Mononuclear cell (primary cell): ENCODE measurements around the gene CALHM5. TPM values are rescaled to one million over a fixed set of nuclear protein-coding genes. Genes with fewer than 3 reads are reported as not detected.

Source experiments
- H3K27me3 ChIP-seq: 2 replicates; pipeline ENCODE4 v1.6.0; 2011; ENCODE audit warnings: low read length, control low read depth; ENCODE audit not compliant: insufficient read depth
- H3K4me1 ChIP-seq: 2 replicates; pipeline ENCODE4 v1.5.1; 2011; ENCODE audit warnings: mild to moderate bottlenecking, low read length, control low read depth; ENCODE audit not compliant: insufficient read depth
- H3K4me3 ChIP-seq: 2 replicates; pipeline ENCODE4 v1.5.1; 2011; ENCODE audit warnings: mild to moderate bottlenecking, low read length, moderate library complexity
- H3K9me3 ChIP-seq: 2 replicates; pipeline ENCODE4 v1.5.1; 2011; ENCODE audit warnings: low read depth, mild to moderate bottlenecking, control low read depth, low read length
- total RNA-seq: library from RNA; depleted of rRNA; stranded (reverse); fragments of >200 nt; gene quantifications from one replicate; pipeline ENCODE4 v1.2.3, GENCODE V29; 2012

CALHM5 gene
- total RNA-seq, 1 donor: 0.42 TPM

GRCh38 chr6:116524236-116524635, 12.8 kb downstream of the CALHM5 start:
- H3K9me3 ChIP-seq: no peaks in the 10 kb centered on the region
- no peaks in the 10 kb centered on the region for H3K4me1 ChIP-seq
- no peak overlapping the region for H3K4me3 ChIP-seq
- H3K27me3 ChIP-seq: no peaks in the 10 kb centered on the region

GRCh38 chr6:116528133-116528532, 16.7 kb downstream of the CALHM5 start:
- H3K4me3 ChIP-seq: no peak overlapping the region
- H3K4me1 ChIP-seq: no peaks in the 10 kb centered on the region

GRCh38 chr6:116528780-116529179, 17.3 kb downstream of the CALHM5 start:
- Histone ChIP-seq H3K4me1 (no peaks in the 10 kb centered on the region), H3K27me3 (no peaks in the 10 kb centered on the region), H3K9me3 (no peaks in the 10 kb centered on the region), H3K4me3 (no peak overlapping the region)

More at GRCh38 chr6:116528133-116528532, 16.7 kb downstream of the CALHM5 start:
- no peaks in the 10 kb centered on the region for H3K9me3 ChIP-seq
- no peaks in the 10 kb centered on the region for H3K27me3 ChIP-seq

- Histone ChIP-seq H3K27me3 (no peaks in the 10 kb centered on the region), H3K4me1 (no peaks in the 10 kb centered on the region), H3K4me3 (no peak overlapping the region), H3K9me3 (no peaks in the 10 kb centered on the region)
Observed at GRCh38 chr6:116529466-116530290, 18.2 kb downstream of the CALHM5 start.

GRCh38 chr6:116530436-116530835, 19.0 kb downstream of the CALHM5 start:
- no peaks in the 10 kb centered on the region for H3K27me3 ChIP-seq
- H3K4me1 ChIP-seq: no peaks in the 10 kb centered on the region
- no peaks in the 10 kb centered on the region for H3K9me3 ChIP-seq
- H3K4me3 ChIP-seq: no peak overlapping the region

GRCh38 chr6:116531675-116532570, 20.5 kb downstream of the CALHM5 start:
- Histone ChIP-seq H3K4me1 (no peaks in the 10 kb centered on the region), H3K27me3 (no peaks in the 10 kb centered on the region), H3K4me3 (no peak overlapping the region), H3K9me3 (no peaks in the 10 kb centered on the region)

- Histone ChIP-seq H3K27me3 (no peaks in the 10 kb centered on the region), H3K4me3 (no peak overlapping the region), H3K4me1 (no peaks in the 10 kb centered on the region), H3K9me3 (no peaks in the 10 kb centered on the region)
Observed at GRCh38 chr6:116533233-116533957, 22.0 kb downstream of the CALHM5 start.

GRCh38 chr6:116535109-116535508, 23.7 kb downstream of the CALHM5 start:
- H3K4me3 ChIP-seq: no peak overlapping the region
- no peaks in the 10 kb centered on the region for H3K4me1 ChIP-seq

GRCh38 chr6:116536216-116536621, 24.8 kb downstream of the CALHM5 start:
- H3K27me3 ChIP-seq: no peaks in the 10 kb centered on the region
- H3K9me3 ChIP-seq: no peaks in the 10 kb centered on the region
- H3K4me1 ChIP-seq: no peaks in the 10 kb centered on the region
- H3K4me3 ChIP-seq: no peak overlapping the region

More at GRCh38 chr6:116535109-116535508, 23.7 kb downstream of the CALHM5 start:
- Histone ChIP-seq H3K9me3 (no peaks in the 10 kb centered on the region), H3K27me3 (no peaks in the 10 kb centered on the region)

- H3K27me3 ChIP-seq: peaks cover 6% of the 10 kb centered on the region
Observed at GRCh38 chr6:116542426-116542825, 31.0 kb downstream of the CALHM5 start.

GRCh38 chr6:116543149-116543548, 31.7 kb downstream of the CALHM5 start:
- H3K4me1 ChIP-seq: no peaks in the 10 kb centered on the region

More at GRCh38 chr6:116542426-116542825, 31.0 kb downstream of the CALHM5 start:
- Histone ChIP-seq H3K9me3 (no peaks in the 10 kb centered on the region), H3K4me3 (no peak overlapping the region), H3K4me1 (no peaks in the 10 kb centered on the region)

GRCh38 chr6:116545651-116546050, 34.2 kb downstream of the CALHM5 start, which contains the start of gene TRAPPC3L:
Gene TRAPPC3L, minus strand, starts transcription at chr6:116545684. Its CDS starts 170 bp downstream, at chr6:116545514.
- Histone ChIP-seq H3K9me3 (no peaks in the 10 kb centered on the region), H3K4me3 (no peak within 1 kb of the TSS), H3K4me1 (no peaks in the 10 kb centered on the region), H3K27me3 (peaks cover 6% of the 10 kb centered on the region)

More at GRCh38 chr6:116543149-116543548, 31.7 kb downstream of the CALHM5 start:
- Histone ChIP-seq H3K9me3 (no peaks in the 10 kb centered on the region), H3K27me3 (peaks cover 6% of the 10 kb centered on the region), H3K4me3 (no peak overlapping the region)

- H3K4me1 ChIP-seq: no peaks in the 10 kb centered on the region
- no peaks in the 10 kb centered on the region for H3K9me3 ChIP-seq
- H3K4me3 ChIP-seq: no peak overlapping the region
- H3K27me3 ChIP-seq: peaks cover 8% of the 10 kb centered on the region
Observed at GRCh38 chr6:116547358-116547757, 35.9 kb downstream of the CALHM5 start.

GRCh38 chr6:116550796-116551195, 39.4 kb downstream of the CALHM5 start:
- H3K9me3 ChIP-seq: no peaks in the 10 kb centered on the region
- peaks cover 14% of the 10 kb centered on the region for H3K27me3 ChIP-seq
- no peak overlapping the region for H3K4me3 ChIP-seq
- H3K4me1 ChIP-seq: no peaks in the 10 kb centered on the region
